ENCODE data around the gene KCNH2.
"Not testable (repeated sequence)": the region's sequence is repeated elsewhere in the genome, so short reads cannot be mapped to it uniquely, and the experiment has no call there.

Gene KCNH2

GRCh38 chr7:150916670-150917069 lies 61.5 kb downstream of the KCNH2 start:
- POLR2A ChIA-PET = no interaction called here
- CTCF ChIA-PET = no interaction called here
- no peak for DNase-seq (ENCODE audit: extremely low spot score)
- TF ChIP-seq L3MBTL2 (conservative IDR thresholded peaks at IDR 0.05) (no peak), FOXA1 (IDR thresholded peaks at IDR 0.05) (no peak), PKNOX1 (IDR thresholded peaks at IDR 0.05) (no peak), HDGF (IDR thresholded peaks at IDR 0.05; ENCODE audit: borderline replicate concordance) (no peak), TARDBP (IDR thresholded peaks at IDR 0.05) (no peak), LEF1 (IDR thresholded peaks at IDR 0.05; ENCODE audit: borderline replicate concordance) (no peak), CTBP1 (IDR thresholded peaks at IDR 0.05; ENCODE audit: borderline replicate concordance) (no peak), FOXK2 (IDR thresholded peaks at IDR 0.05) (no peak), FOXM1 (IDR thresholded peaks at IDR 0.05; ENCODE audit: borderline replicate concordance) (no peak), NFRKB (IDR thresholded peaks at IDR 0.05) (no peak)

GRCh38 chr7:150914966-150915365 lies 63.2 kb downstream of the KCNH2 start:
- ChIA-PET POLR2A (no interaction called here), CTCF (interaction anchor here (1.0 kb wide), 1 partner anchor 48 kb away, joined by 4 read pairs; no protein-coding TSS in a partner anchor)
- TF ChIP-seq FOXA1 (IDR thresholded peaks at IDR 0.05) = no peak
- no peak for TF ChIP-seq FOXM1 (IDR thresholded peaks at IDR 0.05; ENCODE audit: borderline replicate concordance)
- no peak for TF ChIP-seq BHLHE40 (IDR thresholded peaks at IDR 0.05; ENCODE audit: borderline replicate concordance)
- DNase-seq (ENCODE audit: extremely low spot score) = no peak

- CTCF ChIA-PET = no interaction called here
- TF ChIP-seq ELF4 (IDR thresholded peaks at IDR 0.05) (no peak), ARNT (IDR thresholded peaks at IDR 0.05) (no peak), FOXA1 (IDR thresholded peaks at IDR 0.05) (no peak), L3MBTL2 (conservative IDR thresholded peaks at IDR 0.05) (no peak), ZNF384 (IDR thresholded peaks at IDR 0.05) (no peak), CTBP1 (IDR thresholded peaks at IDR 0.05; ENCODE audit: borderline replicate concordance) (no peak), FOXK2 (IDR thresholded peaks at IDR 0.05) (no peak), LEF1 (IDR thresholded peaks at IDR 0.05; ENCODE audit: borderline replicate concordance) (no peak), HDGF (IDR thresholded peaks at IDR 0.05; ENCODE audit: borderline replicate concordance) (no peak), PKNOX1 (IDR thresholded peaks at IDR 0.05) (no peak), SP1 (IDR thresholded peaks at IDR 0.05) (no peak), TARDBP (IDR thresholded peaks at IDR 0.05) (no peak), SUZ12 (IDR thresholded peaks at IDR 0.05) (no peak), FOXM1 (IDR thresholded peaks at IDR 0.05; ENCODE audit: borderline replicate concordance) (no peak), NFRKB (IDR thresholded peaks at IDR 0.05) (no peak), BHLHE40 (IDR thresholded peaks at IDR 0.05; ENCODE audit: borderline replicate concordance) (no peak)
- DNase-seq (ENCODE audit: extremely low spot score) = no peak
- POLR2A ChIA-PET = no interaction called here
Observed at GRCh38 chr7:150914196-150914595, 63.9 kb downstream of the KCNH2 start.

- POLR2A ChIA-PET = no interaction called here
- DNase-seq (ENCODE audit: extremely low spot score) = no peak
- CTCF ChIA-PET = interaction anchor here (0.5 to 2.0 kb wide), 4 partner anchors 14 to 68 kb away, joined by 3 to 6 read pairs (median 5); no protein-coding TSS in a partner anchor
- no peak for TF ChIP-seq SUZ12 (IDR thresholded peaks at IDR 0.05)
- no peak for TF ChIP-seq HDGF (IDR thresholded peaks at IDR 0.05; ENCODE audit: borderline replicate concordance)
Observed at GRCh38 chr7:150912427-150912826, 65.7 kb downstream of the KCNH2 start.

- TF ChIP-seq L3MBTL2 (conservative IDR thresholded peaks at IDR 0.05) (no peak), FOXK2 (IDR thresholded peaks at IDR 0.05) (no peak), NFRKB (IDR thresholded peaks at IDR 0.05) (no peak), FOXM1 (IDR thresholded peaks at IDR 0.05; ENCODE audit: borderline replicate concordance) (no peak), FOXA1 (IDR thresholded peaks at IDR 0.05) (no peak), ZNF384 (IDR thresholded peaks at IDR 0.05) (no peak), CTBP1 (IDR thresholded peaks at IDR 0.05; ENCODE audit: borderline replicate concordance) (no peak), BHLHE40 (IDR thresholded peaks at IDR 0.05; ENCODE audit: borderline replicate concordance) (no peak), PKNOX1 (IDR thresholded peaks at IDR 0.05) (no peak), ARNT (IDR thresholded peaks at IDR 0.05) (no peak), SUZ12 (IDR thresholded peaks at IDR 0.05) (no peak), SP1 (IDR thresholded peaks at IDR 0.05) (no peak), HDGF (IDR thresholded peaks at IDR 0.05; ENCODE audit: borderline replicate concordance) (no peak), TARDBP (IDR thresholded peaks at IDR 0.05) (no peak), ELF4 (IDR thresholded peaks at IDR 0.05) (no peak), LEF1 (IDR thresholded peaks at IDR 0.05; ENCODE audit: borderline replicate concordance) (no peak)
- ChIA-PET POLR2A (interaction anchor here (1.3 kb wide), 1 partner anchor 9 kb away, joined by 3 read pairs; no protein-coding TSS in a partner anchor), CTCF (interaction anchor here (0.7 to 2.0 kb wide), 5 partner anchors 14 to 74 kb away, joined by 3 to 6 read pairs (median 4); no protein-coding TSS in a partner anchor)
- no peak for DNase-seq (ENCODE audit: extremely low spot score)
Observed at GRCh38 chr7:150911590-150912267, 66.4 kb downstream of the KCNH2 start.

- POLR2A ChIA-PET = interaction anchor here (1.3 kb wide), 1 partner anchor 10 kb away, joined by 3 read pairs; no protein-coding TSS in a partner anchor
- TF ChIP-seq FOXK2 (IDR thresholded peaks at IDR 0.05) (no peak), TARDBP (IDR thresholded peaks at IDR 0.05) (no peak), ZNF384 (IDR thresholded peaks at IDR 0.05) (no peak), SP1 (IDR thresholded peaks at IDR 0.05) (no peak), NFRKB (IDR thresholded peaks at IDR 0.05) (no peak), ELF4 (IDR thresholded peaks at IDR 0.05) (no peak), HDGF (IDR thresholded peaks at IDR 0.05; ENCODE audit: borderline replicate concordance) (no peak), ARNT (IDR thresholded peaks at IDR 0.05) (no peak), BHLHE40 (IDR thresholded peaks at IDR 0.05; ENCODE audit: borderline replicate concordance) (no peak), PKNOX1 (IDR thresholded peaks at IDR 0.05) (no peak), CTBP1 (IDR thresholded peaks at IDR 0.05; ENCODE audit: borderline replicate concordance) (no peak), FOXM1 (IDR thresholded peaks at IDR 0.05; ENCODE audit: borderline replicate concordance) (no peak), SUZ12 (IDR thresholded peaks at IDR 0.05) (no peak), L3MBTL2 (conservative IDR thresholded peaks at IDR 0.05) (no peak), LEF1 (IDR thresholded peaks at IDR 0.05; ENCODE audit: borderline replicate concordance) (no peak), FOXA1 (IDR thresholded peaks at IDR 0.05) (no peak)
- CTCF ChIA-PET = interaction anchor here (0.7 to 2.0 kb wide), 4 partner anchors 13 to 75 kb away, joined by 3 to 6 read pairs (median 4); no protein-coding TSS in a partner anchor
- DNase-seq (ENCODE audit: extremely low spot score) = no peak
Observed at GRCh38 chr7:150910996-150911422, 67.1 kb downstream of the KCNH2 start.

- ChIA-PET CTCF (interaction anchor here (1.4 to 2.0 kb wide), 2 partner anchors 12 to 34 kb away, joined by 5 to 6 read pairs; no protein-coding TSS in a partner anchor), POLR2A (interaction anchor here (1.3 kb wide), 1 partner anchor 10 kb away, joined by 3 read pairs; no protein-coding TSS in a partner anchor)
- DNase-seq (ENCODE audit: extremely low spot score) = not testable (repeated sequence)
Observed at GRCh38 chr7:150910305-150910995, 67.7 kb downstream of the KCNH2 start.

All from HEK293T (cell line).